HG02623 (cell line): ENCODE data around the gene SRSF3.
"Not testable (repeated sequence)": the region's sequence is repeated elsewhere in the genome, so short reads cannot be mapped to it uniquely, and the experiment has no call there.

Source experiments
- ATAC-seq: cut with Tn5 transposase; IDR thresholded peaks from one replicate; pipeline ENCODE4 v1.9.1; 2021; ENCODE audit warnings: moderate library complexity; ENCODE audit not compliant: unreplicated experiment

The SRSF3 gene

DNA sequence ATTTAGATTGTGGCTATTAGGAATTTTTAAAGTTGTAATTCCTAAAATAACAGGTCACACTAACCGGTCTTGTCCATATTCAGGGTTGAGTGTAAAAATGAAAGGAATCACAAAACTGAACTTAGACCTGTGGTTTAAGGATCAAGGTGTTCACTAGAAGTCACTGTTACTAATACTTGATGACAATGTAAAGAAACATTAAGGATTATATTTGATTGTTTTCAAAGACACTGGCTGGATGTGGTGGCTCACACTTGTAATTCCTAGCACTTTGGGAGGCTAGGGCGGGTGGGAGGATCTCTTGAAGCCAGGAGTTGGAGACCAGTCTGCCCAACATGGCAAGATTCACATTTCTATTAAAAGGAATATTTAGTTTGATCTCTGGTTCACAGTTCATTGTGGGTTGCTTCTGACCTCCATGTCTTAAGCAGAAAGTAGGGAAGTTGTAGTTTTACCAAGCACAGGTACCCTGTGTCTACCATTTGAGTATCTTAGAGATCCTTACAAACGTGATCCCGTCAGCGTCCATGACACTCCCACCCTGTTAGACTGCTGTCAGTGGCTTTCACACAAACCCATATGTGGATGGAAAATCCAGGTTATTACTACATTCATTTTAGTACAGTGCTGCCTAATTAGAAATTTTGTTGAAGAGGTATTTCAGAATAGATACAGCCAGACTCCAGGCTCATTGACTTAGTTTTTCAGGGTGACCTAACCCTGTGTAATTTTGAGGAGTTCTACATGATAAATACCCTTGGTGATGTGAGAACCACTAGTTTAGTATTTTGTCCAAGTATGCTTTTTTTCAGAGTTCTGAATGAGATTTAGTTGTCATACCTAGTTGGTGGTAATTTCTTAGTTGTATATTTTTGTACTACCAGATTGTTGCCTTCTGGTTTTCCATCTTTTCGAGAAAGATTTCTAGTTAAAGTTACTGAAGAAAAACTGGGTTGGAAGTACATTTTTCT, 10.2 kb downstream of the SRSF3 start:
- ATAC-seq = no peak

DNA sequence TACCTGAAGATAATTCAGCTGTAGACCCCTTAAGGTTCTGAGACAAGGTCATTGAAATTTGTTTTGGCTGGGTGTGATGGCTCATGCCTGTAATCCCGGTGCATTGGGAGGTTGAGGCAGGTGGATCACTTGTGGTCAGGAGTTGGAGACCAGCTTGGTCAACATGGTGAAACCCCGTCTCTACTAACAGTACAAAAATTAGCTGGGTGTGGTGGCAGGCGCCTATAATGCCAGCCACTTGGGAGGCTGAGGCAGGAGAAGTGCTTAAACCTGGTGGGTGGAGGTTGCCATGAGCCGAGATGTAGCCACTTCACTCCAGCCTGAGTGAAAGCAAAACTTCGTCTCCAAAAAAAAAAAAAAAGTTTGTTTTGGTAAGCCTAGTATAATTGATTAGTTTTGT, 11.0 kb downstream of the SRSF3 start:
- no peak for ATAC-seq

DNA sequence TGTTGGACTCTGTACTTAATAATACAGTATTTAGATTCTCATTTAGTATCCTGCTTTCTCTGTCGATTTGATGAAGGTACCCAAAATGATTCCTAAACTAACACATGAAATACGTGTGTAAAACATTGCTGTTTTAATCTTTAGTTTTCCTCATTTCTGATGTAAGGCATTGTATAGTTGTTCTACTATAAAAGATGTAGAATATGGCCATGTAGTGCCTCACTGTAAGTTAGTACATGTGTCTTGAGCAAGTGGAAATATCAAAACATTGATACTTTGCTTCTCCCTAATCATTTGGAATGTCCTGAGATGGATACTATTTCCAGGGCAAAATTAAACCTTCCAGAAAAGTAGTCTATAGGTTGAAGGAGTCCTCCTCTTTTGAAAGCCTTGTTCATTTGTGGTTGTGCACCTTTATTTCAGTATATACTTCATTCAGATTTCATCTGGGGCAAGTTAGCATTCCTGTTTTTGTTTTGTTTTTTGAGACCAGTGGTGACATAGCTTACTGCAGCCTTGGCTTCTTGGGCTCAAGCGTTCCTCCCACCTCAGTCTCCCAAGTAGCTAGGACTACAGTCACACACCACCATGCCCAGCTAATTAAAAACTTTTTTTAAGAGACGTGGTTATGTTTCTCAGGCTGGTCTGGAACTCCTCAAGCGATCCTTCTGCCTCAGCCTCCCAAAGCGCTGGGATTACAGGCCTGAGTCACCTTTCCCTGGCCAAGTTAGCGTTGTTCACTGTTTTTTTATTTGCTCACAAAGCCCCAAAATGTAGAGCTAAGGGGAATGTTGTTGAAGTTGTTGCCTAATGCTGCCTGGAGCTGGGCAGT, 11.6 kb downstream of the SRSF3 start:
- ATAC-seq = no peak

DNA sequence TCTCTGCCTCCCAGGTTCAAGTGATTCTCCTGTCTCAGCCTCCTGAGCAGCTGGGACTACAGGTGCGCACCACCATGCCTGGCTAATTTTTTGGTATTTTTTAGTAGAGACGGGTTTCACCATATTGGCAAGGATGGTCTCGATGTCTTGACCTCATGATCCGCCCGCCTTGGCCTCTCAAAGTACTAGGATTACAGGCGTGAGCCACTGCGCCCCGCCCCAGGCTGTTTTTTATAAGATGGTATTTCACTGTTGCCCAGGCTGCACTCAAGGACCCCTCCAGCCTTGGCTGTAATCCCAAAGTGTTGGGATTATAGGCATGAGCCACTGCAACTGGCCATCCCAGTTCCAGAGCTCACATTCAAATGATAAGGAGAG, 13.1 kb downstream of the SRSF3 start:
- ATAC-seq = not testable (repeated sequence)

DNA sequence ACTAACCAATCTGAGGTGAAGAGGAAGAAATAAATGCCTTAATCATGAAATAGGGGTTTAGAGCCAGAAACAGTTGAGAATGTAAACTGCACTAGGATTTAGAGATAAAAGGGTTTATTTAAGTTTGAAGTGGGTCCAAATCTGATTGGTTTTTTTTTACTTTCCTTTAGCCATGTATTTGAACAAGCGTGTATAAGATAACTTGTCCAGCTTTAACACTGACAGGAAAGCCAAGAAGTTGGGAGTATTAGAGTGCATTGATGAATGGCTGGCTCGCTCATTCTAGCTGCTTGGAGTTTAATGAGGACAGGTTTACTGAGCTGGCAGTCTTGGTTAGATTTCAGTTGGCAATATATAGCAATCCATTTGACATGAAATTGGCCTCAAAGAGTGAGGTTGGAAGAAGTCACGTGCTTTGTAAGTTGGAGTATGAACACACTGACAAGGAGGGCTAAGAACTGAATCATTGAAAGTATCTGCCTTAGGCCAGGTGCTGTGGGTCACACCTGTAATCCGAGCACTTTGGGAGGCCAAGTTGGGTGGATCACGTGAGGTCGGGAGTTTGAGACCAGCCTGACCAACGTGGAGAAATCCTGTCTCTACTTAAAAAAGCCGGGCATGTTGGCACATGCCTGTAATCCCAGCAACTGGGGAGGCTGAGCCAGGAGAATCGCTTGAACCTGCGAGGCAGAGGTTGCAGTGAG, 13.7 kb downstream of the SRSF3 start:
- ATAC-seq = no peak

DNA sequence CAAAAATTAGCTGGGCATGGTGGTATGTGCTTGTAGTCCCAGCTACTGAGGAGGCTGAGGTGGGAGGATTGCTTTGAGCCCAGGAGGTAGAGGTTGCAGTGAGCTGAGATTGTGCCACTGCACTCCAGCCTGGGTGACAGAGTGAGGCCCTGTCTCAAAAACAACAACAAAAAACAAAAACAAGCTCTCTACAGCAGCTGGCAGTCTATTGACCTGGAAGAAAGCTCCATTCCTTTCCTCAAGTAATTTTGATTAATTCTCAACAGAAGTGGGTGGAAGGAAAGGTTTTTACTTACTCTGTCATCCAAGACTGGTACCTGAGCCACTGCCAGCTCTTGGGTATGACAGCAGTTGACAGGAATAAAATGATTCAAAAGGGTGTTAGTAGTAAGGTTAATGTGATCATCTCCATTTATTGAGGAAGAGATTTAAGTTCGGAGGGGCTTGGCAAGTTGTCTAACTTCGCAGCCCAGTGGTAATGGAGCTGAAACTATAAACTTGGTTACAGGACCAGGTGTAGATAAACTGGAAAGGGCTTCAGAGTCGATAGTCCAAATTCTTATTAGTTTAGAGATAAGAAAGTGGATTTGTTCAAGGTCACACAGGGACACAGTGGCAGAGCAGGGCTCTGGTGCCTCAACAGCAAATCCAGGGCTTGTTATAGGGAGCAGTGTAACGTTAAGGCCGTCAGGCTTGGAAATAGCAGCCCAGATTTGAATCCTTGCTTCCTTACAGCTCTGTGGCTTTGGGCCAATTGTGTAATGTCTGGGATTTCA, 14.8 kb downstream of the SRSF3 start:
- ATAC-seq = no peak

DNA sequence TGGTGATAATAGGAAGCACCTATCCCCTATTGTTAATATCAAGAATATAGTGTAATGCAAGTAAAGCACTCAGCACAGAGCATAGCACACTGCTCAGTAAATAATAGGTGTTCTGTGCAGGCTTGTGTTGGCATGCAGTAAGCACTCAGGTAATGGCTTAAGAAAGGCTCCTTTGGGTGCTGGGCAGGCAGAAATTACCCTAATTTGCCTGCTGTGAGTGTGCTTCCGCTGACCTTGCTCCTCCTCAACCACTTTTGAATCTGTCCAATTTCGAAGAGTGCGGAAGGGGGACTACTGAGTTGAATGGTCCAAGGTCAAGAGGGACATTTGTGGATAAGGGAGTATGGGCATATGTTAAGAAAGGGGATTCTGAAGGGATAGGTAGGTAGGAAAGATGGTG, 15.4 kb downstream of the SRSF3 start:
- no peak for ATAC-seq

DNA sequence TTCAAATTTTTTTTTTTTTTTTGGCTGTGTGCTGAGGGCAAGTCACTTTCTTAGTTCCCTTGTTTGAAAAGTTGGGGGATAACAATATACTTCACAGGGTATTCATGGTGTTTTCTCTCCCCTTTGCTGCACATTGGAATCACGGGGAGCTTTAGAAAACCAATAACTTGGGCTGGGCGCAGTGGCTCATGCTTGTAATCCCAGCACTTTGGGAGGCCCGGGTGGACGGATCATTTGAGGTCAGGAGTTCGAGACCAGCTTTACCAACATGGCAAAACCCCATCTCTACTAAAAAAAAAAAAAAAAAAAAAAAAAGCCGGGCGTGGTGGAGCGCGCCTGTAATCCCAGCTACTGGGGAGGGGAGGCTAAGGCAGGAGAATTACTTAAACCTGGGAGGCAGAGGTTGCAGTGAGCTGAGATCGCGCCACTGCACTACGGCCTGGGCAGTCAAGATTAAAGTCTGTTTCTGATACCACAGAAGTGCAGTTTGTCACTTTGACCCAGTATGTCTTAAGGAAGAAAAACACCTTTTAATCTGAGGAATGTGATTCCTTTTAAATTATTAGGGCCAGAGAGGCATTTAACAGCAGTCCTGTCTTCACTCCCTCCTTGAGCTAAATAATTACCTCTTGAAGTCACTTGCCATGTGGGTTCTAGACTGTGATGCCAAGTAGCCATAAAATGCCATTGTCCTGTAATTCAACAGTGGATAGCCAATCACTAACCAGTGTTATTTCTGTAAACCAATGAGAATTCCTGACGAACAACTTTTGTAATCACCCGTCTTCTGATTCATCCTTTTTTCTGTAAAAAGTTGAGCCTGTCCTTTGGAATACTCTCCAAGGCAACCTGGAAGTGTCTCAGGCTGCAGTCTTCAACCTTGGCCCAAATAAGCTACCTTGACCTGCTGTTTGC, 16.1 kb downstream of the SRSF3 start:
- ATAC-seq = no peak

DNA sequence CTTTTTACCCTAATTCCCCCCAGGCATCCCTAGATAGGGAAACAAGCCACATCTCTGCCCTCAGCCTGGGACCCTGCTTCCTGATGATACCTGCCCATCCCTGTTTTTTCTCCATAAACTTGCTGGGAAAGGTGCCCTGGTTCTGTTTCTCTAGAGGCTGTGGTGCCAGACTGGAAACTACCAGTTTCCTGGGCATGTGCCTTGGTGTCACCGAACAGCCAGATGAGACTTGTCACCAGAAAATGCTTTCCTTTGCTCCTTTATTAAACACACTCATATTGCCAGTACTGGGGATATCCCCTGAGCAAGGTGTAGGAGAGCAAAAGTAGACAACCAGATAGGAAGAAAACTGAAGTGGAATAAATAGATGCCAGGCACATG, 16.8 kb downstream of the SRSF3 start:
- no peak for ATAC-seq

DNA sequence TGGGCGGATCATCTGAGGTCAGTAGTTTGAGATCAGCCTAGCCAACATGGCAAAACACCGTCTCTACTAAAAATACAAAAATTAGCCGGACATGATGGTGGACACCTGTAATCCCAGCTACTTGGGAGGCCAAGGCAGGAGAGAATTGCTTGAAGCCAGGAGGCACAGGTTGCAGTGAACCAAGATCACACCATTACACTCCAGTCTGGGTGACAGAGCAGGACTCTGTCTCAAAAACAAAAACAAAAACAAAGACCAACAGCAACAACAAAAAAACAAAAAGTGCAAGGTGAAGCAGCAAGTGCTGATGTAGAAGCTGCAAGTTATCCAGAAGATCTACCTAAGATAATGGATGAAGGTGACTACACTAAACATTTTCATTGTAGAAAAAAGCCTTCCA, 17.5 kb downstream of the SRSF3 start:
- not testable (repeated sequence) for ATAC-seq

DNA sequence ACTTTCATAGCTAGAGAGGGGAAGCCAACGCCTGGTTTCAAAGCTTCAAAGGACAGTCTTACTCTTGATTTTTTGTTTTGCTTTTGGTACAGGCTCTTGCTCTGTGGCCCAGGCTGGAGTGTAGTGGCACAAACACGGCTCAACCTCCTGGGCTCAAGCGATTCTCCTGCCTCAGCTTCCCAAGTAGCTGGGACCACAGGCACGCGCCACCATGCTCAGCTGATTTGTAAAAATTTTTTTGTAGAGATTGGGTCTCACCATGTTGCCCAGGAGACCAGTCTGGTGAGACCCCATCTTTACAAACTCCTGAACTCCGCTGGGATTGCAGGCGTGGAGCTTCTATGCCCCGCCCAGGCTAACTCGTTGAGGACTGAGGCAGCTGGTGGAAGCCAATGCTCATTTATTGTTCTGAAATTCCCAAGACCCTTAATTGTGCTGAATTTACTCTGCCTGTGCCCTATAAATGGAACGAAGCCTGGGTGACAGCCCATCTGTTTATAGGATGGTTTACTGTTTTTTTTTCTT, 18.0 kb downstream of the SRSF3 start:
- no peak for ATAC-seq

DNA sequence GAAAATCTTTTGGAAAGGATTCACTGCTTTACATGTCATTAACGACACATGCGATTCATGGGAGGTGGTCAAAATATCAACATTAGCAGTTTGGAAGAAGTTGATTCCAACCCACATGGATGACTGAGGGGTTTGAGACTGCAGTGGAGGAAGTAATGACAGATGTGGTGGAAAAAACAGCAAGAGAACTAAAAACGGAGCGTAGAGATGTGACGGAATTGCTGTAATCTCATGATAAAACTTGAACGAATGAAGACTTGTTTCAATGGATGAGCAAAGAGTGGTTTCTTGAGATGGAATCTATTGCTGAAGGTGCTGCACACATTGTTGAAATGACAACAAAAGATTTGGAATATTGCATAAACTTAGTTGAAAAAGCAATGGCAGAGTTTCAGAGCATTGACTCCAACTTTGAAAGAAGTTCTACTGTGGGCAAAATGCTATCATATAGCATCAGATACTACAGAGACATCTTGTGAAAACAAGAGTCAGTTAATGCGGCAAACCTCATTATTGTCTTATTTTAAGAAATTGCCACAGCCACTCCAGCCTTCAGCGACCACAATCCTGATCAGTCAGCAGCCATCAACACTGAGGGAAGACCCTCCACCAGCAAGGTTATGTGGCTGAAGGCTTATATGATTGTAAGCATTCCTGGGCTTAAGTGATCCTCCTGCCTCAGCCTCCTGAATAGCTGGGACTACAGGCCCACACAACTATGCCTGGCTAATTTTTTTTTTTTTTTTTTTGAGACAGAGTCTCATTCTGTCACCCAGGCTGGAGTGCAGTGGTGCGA, 19.2 kb downstream of the SRSF3 start:
- ATAC-seq = no peak

DNA sequence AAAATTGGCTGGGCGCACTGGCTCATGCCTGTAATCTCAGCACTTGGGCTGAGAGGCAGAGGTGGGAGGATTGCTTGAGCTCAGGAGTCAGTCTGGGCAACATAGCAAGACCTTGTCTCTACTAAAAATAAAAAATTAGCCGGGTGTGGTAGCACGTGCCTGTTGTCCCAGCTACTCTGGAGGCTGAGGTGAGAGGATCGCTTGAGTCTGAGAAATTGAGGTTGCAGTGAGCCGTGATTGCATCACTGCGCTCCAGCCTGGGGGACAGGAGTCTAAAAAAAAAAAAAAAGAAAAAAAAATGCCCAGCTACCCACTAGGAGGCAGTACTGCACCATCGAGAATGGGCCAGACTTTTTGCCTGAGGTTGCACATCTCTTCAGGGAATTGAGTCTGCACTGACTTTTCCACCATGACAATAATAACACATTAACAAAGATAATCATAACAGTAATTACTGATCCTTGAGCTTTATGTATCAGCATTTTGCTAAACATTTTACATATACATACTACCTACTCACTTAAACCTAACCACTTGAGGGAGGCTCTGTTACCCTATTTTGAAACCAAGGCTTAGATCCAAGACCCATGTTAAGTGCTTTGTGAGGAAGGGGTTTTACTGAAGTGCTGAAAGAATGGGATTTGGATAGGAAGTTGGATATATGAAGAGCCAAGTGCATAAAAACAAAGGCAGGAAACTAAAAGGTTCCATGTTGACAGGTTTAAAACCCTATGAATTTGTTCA, 21.0 kb downstream of the SRSF3 start:
- no peak for ATAC-seq

DNA sequence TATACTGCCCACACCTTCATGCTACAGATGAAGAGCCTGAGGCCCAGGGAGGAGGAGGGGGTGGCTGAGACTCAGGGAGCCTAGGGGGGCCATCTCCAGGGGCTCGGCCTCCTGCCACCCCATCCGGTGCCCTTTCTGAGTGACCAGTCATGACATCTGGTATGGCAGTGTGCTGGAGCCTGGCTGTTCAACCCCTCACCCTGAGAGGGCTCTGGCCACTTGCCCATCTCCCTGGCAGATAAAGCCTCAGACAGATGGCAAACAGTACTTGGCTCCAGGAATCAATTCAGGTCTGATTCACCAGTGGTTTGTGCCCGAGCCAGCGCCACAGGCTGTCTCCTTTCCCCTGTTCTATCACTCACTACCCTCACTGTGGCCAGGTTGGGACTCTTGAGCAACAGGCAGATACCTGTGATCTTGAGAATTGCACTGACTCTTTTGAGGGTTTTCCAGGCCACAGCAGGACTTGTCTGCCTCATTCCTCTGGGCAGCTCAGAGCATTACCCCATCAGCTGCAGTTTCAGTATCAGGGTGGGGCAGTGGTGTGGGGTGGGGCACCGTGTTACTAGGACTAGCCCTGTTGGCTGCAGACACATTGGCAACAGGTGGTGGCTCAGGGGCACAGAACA, 22.8 kb downstream of the SRSF3 start:
- no peak for ATAC-seq

DNA sequence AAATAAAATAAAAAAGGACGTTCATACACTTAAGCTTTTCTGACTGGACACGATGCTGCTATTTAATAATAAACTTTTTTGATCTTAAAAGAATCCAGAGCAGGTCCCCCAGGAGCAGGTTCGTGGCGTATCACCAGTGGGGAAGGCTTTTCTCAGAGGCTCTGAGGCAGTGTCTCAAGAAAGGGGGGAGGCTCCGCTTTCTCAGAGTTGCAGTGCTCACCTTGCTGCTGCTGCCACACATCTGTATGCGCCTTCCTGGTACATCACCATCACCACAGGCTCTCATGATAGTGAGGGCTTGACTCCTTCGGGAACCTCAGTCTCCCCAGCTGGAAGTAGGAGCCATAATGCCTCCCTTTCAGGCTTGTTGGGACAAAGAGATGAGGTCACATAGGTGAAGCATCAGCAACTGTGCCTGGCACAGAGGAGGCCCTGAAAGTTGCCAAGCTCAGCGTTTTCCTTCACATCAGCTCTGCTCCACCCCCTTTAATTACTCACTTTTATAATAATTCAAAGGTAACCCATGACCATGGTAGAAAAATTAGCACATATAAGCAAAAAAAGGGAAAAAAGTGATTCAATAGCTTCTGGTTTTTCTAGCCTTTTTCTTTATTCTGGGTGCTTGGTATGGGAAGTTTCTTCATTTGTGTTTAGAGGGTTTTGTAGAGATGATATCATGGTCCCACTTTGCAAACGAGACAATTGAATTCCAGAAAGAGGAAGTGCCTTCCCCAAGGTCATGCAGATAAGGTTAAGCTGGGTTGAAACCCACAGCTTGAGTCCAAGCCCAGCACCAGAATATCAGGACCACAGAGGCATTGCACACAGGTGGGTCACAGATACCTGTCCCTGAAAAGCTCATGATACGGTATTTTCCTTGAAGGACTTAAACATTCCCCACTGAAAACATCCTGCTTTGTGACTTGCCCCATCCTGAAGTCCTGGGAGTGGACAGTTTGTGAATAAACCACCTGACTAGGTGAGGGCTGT, 24.5 kb downstream of the SRSF3 start:
- ATAC-seq = no peak

DNA sequence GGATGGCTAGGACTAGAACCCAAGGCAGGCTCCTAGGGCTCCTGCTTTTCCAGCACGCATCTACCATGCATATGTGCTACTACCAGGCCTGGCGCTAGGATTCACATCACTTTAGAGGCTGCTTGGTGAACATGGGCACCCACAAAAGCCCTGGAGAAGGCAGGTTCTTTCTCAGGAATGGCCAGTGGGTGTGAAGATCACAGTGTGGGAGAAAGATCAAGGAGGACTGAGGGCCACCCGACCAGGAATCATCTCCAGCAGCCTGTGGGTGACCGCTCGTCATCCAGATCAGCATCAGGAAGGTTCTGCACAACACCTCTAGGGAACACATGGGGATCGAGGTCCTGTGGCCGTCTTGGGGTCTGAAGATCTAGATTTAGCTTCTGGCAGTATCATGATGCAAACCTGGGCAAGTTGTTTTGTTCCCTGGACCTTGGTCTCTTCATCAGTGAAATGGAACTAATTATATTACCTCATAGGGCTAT, 27.3 kb downstream of the SRSF3 start:
- ATAC-seq = no peak
